ENCODE results near the gene COPS4. TPM values are rescaled to one million over a fixed set of nuclear protein-coding genes. Genes with fewer than 3 reads are reported as not detected.
A peak's percentile ranks its signal among the peaks of the same experiment; 100 is the strongest.

The COPS4 gene
- total RNA-seq, 2 experiments from 2014 or later = 26.0 to 27.6 TPM

DNA sequence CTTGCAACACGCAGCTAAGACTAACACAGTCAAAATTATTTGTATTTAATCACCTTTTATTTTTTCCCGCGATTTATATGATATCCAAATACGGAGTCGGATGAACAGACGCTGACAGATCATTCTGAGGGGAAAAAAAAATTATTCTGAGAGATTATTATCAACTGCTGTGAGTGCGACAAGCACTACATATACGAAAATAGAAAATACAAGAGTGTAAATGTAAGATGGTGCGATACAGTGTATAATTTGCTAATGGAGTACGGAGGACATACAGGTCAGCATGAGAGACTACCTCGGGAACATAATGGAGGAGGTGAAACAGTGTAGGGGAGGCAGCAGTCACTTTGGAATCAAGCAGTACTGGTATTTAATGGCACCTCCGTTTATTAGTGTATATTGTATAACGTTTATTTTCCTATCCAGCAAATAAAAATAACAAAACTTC, 21.5 kb upstream of the COPS4 start:
- H3K27ac ChIP-seq (ENCODE audit: low read depth in 1 of 2, low read length in 2 of 2) = peak overlapping the region; percentile 33 to 49
- ATAC-seq (ENCODE audit: poor library complexity) = no peak
- no peaks in the 10 kb centered on the region for H3K9me3 Mint-ChIP-seq

DNA sequence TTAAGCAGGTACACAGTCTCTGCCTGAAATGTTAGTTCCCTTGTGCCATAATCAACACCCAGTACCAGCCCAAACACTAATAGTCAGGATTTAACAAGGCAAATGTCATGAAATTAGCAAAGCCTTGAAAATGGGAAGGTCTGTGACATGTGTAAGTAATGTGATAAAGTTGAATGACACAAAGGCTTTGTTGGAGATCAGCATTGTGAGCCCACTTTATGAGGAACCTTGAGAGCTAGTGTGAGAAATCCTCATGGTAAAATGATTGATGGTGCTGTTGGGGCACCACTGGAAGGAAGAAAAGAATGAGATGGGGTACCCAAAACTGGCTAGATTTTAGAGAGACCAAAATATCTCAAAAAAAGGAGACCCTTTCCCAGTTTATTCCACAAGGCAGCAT, 21.1 kb upstream of the COPS4 start:
- Mint-ChIP-seq H3K4me3 (peak overlapping the region; percentile 97), H3K27me3 (no peaks in the 10 kb centered on the region), H3K27ac (peak overlapping the region; percentile 91), H3K36me3 (ENCODE audit: low read depth) (peaks cover 13% of the 10 kb centered on the region), H3K9me3 (no peaks in the 10 kb centered on the region), H3K4me1 (ENCODE audit: low read depth) (peaks cover 49% of the 10 kb centered on the region)
- DNase-seq (no peak), ATAC-seq (ENCODE audit: poor library complexity) (no peak)
- ChIA-PET CTCF (interaction anchor here (1.2 to 1.3 kb wide), 2 partner anchors 24 to 247 kb away, joined by 3 read pairs; no protein-coding TSS in a partner anchor), POLR2A (interaction anchor here (0.9 to 5.5 kb wide), 7 partner anchors 23 to 640 kb away, joined by 3 to 156 read pairs (median 7); partner anchors contain the start of genes COPS4, COQ2, HNRNPD and HNRNPDL)
- no peaks in the 10 kb centered on the region for H3K9me3 ChIP-seq (ENCODE audit: control insufficient read depth in 1 of 2, insufficient read depth in 1 of 2, low read length in 2 of 2)
- no peaks in the 10 kb centered on the region for H3K27me3 ChIP-seq (ENCODE audit: control insufficient read depth in 1 of 2, insufficient read depth in 2 of 2, low read length in 2 of 2)
- no peak overlapping the region for H3K27ac ChIP-seq (ENCODE audit: low read depth in 1 of 2, low read length in 2 of 2)
- TF ChIP-seq, protein P1, sequence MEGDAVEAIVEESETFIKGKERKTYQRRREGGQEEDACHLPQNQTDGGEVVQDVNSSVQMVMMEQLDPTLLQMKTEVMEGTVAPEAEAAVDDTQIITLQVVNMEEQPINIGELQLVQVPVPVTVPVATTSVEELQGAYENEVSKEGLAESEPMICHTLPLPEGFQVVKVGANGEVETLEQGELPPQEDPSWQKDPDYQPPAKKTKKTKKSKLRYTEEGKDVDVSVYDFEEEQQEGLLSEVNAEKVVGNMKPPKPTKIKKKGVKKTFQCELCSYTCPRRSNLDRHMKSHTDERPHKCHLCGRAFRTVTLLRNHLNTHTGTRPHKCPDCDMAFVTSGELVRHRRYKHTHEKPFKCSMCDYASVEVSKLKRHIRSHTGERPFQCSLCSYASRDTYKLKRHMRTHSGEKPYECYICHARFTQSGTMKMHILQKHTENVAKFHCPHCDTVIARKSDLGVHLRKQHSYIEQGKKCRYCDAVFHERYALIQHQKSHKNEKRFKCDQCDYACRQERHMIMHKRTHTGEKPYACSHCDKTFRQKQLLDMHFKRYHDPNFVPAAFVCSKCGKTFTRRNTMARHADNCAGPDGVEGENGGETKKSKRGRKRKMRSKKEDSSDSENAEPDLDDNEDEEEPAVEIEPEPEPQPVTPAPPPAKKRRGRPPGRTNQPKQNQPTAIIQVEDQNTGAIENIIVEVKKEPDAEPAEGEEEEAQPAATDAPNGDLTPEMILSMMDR (IDR thresholded peaks at IDR 0.05) = no peak
- no peaks in the 10 kb centered on the region for H3K36me3 ChIP-seq (ENCODE audit: insufficient read depth, low read length)
- peaks cover 21% of the 10 kb centered on the region for H3K4me1 ChIP-seq (ENCODE audit: insufficient read depth, low read length)
- H3K4me3 ChIP-seq (ENCODE audit: low read length) = no peak overlapping the region
- intact Hi-C loops (cut with DNase I, micrococcal nuclease) = loop anchor here (1.0 to 10.0 kb wide), 8 partner anchors 17 to 642 kb away; partner anchors contain the start of genes HNRNPD (in 2 of the 2), ABRAXAS1 (in 1 of the 2), COQ2 (in 1 of the 2) and HELQ (in 1 of the 2)

More for the DNA sequence above, 21.5 kb upstream of the COPS4 start:
- ChIA-PET POLR2A (interaction anchor here (0.6 to 5.5 kb wide), 11 partner anchors 18 to 640 kb away, joined by 3 to 156 read pairs (median 5); partner anchors contain the start of genes COPS4, COQ2, HELQ and HNRNPD), CTCF (interaction anchor here (0.8 to 1.3 kb wide), 4 partner anchors 22 to 247 kb away, joined by 3 to 9 read pairs (median 3); partner anchors contain the start of gene COPS4)
- Mint-ChIP-seq H3K4me1 (ENCODE audit: low read depth) (peaks cover 53% of the 10 kb centered on the region), H3K36me3 (ENCODE audit: low read depth) (peaks cover 13% of the 10 kb centered on the region), H3K4me3 (peak overlapping the region; percentile 97), H3K27ac (peak overlapping the region; percentile 91), H3K27me3 (no peaks in the 10 kb centered on the region)
- H3K27me3 ChIP-seq (ENCODE audit: control insufficient read depth in 1 of 2, insufficient read depth in 2 of 2, low read length in 2 of 2) = no peaks in the 10 kb centered on the region
- peak overlapping the region; percentile 71 for H3K4me3 ChIP-seq (ENCODE audit: low read length)
- peaks cover 22% of the 10 kb centered on the region for H3K4me1 ChIP-seq (ENCODE audit: insufficient read depth, low read length)
- no peaks in the 10 kb centered on the region for H3K36me3 ChIP-seq (ENCODE audit: insufficient read depth, low read length)
- DNase-seq = no peak
- TF ChIP-seq, protein P1 (IDR thresholded peaks at IDR 0.05) = no peak
- intact Hi-C loops (cut with DNase I, micrococcal nuclease) = loop anchor here (1.0 to 10.0 kb wide), 7 partner anchors 21 to 641 kb away; partner anchors contain the start of genes HNRNPD (in 2 of the 2), ABRAXAS1 (in 1 of the 2), COQ2 (in 1 of the 2) and HELQ (in 1 of the 2)
- H3K9me3 ChIP-seq (ENCODE audit: control insufficient read depth in 1 of 2, insufficient read depth in 1 of 2, low read length in 2 of 2) = no peaks in the 10 kb centered on the region

DNA sequence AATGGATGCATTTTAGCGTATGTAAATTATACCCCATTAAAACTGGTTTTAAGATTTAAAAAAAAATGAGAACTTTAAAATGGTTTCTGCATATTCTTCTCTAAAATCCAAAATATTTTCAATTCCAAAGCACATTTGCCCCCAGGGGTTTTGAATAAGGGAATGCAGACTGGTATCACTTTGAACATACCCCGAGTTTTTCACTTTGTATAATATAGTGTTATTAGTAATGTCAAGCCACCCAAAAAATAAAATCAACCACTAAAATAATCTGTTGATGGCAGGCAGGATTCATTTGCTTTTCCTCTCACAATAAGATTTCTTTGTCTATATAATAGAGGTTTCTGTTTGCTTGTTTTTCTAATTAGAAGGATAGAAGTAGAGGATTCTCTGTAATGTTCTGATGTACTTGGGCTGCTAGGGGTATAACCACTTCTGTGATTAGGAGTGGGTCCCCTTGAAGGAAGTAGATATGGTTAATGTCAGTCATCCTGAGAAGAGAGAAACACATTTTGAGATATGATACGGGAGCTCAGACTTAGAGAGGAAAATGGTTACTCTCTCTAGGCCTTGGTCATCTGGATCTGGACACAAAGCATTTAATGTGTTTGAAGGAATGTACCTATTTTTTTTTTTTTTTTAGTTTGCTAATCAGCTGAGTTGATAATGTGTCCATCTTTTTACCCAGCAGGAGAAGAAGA, 15.0 kb upstream of the COPS4 start:
- H3K27ac Mint-ChIP-seq = no peak overlapping the region
- H3K9me3 ChIP-seq (ENCODE audit: control insufficient read depth in 1 of 2, insufficient read depth in 1 of 2, low read length in 2 of 2) = peaks cover 0 to 5% of the 10 kb centered on the region in 2 experiments
- H3K4me1 Mint-ChIP-seq (ENCODE audit: low read depth) = no peaks in the 10 kb centered on the region
- ChIA-PET CTCF (no interaction called here), POLR2A (interaction anchor here (0.9 kb wide), 1 partner anchor 15 kb away, joined by 5 read pairs; the partner anchor contains the start of gene COPS4)
- H3K9me3 Mint-ChIP-seq = peaks cover 1% of the 10 kb centered on the region
- TF ChIP-seq, protein P1 (IDR thresholded peaks at IDR 0.05) = no peak
- no peaks in the 10 kb centered on the region for H3K27me3 ChIP-seq (ENCODE audit: control insufficient read depth in 1 of 2, insufficient read depth in 2 of 2, low read length in 2 of 2)
- intact Hi-C loops (cut with DNase I, micrococcal nuclease) = loop anchor here (10.0 kb wide), 2 partner anchors 465 to 645 kb away; partner anchors contain the start of genes ABRAXAS1 (in 1 of the 2) and HNRNPD (in 1 of the 2)
- no peaks in the 10 kb centered on the region for H3K27me3 Mint-ChIP-seq
- no peak overlapping the region for H3K4me3 Mint-ChIP-seq
- no peaks in the 10 kb centered on the region for H3K36me3 ChIP-seq (ENCODE audit: insufficient read depth, low read length)
- no peak overlapping the region for H3K4me3 ChIP-seq (ENCODE audit: low read length)
- no peak overlapping the region for H3K27ac ChIP-seq (ENCODE audit: low read depth in 1 of 2, low read length in 2 of 2)
- no peaks in the 10 kb centered on the region for H3K4me1 ChIP-seq (ENCODE audit: insufficient read depth, low read length)
- ATAC-seq (ENCODE audit: poor library complexity) = no peak
- no peaks in the 10 kb centered on the region for H3K36me3 Mint-ChIP-seq (ENCODE audit: low read depth)
- DNase-seq = no peak

All from CD4-positive, alpha-beta T cell (primary cell).